HepG2 (cell line): ENCODE measurements around the gene QSOX1. TPM values are rescaled to one million over a fixed set of nuclear protein-coding genes. Genes with fewer than 3 reads are reported as not detected.

Experiments used
- FOXJ3 ChIP-seq: sonication (generic); formaldehyde crosslinking; IDR thresholded peaks from 2 replicates; pipeline ENCODE4 v1.4.0; 2020; ENCODE audit warnings: missing genetic modification reagents, mild to moderate bottlenecking, borderline replicate concordance
- GPN1 ChIP-seq: sonication (generic); formaldehyde crosslinking; IDR thresholded peaks from 2 replicates; pipeline ENCODE4 v1.5.1; 2020; ENCODE audit warnings: missing genetic modification reagents, borderline replicate concordance
- HIVEP1 ChIP-seq: sonication (generic); formaldehyde crosslinking; IDR thresholded peaks from 2 replicates; pipeline ENCODE4 v1.4.0; 2020; ENCODE audit warnings: mild to moderate bottlenecking, missing genetic modification reagents
- HMG20A ChIP-seq: IDR thresholded peaks from 2 replicates; pipeline ENCODE4 v1.6.1; 2016; ENCODE audit warnings: borderline replicate concordance
- KLF11 ChIP-seq: IDR thresholded peaks from 2 replicates; pipeline ENCODE4 v1.6.1; 2016; ENCODE audit warnings: missing compliant biosample characterization
- NRL ChIP-seq: sonication (generic); formaldehyde crosslinking; IDR thresholded peaks from 2 replicates; pipeline ENCODE4 v1.5.0; 2020; ENCODE audit warnings: missing genetic modification reagents, mild to moderate bottlenecking, moderate library complexity, borderline replicate concordance
- TCF7L2 ChIP-seq: IDR thresholded peaks from 2 replicates; pipeline ENCODE4 v1.6.1; 2011; ENCODE audit warnings: mild to moderate bottlenecking, low read depth, low read length, moderate library complexity
- TGIF2 ChIP-seq: IDR thresholded peaks from 2 replicates; pipeline ENCODE4 v1.6.1; 2016; ENCODE audit warnings: control low read depth, missing compliant biosample characterization
- WIZ ChIP-seq: sonication (generic); formaldehyde crosslinking; IDR thresholded peaks from 2 replicates; pipeline ENCODE4 v1.5.1; 2020; ENCODE audit warnings: mild to moderate bottlenecking, missing genetic modification reagents
- ZEB1 ChIP-seq: IDR thresholded peaks from 2 replicates; pipeline ENCODE4 v1.6.1; 2012; ENCODE audit warnings: mild to moderate bottlenecking, low read depth, inconsistent platforms; ENCODE audit not compliant: insufficient replicate concordance
- ZFP62 ChIP-seq: sonication (generic); formaldehyde crosslinking; IDR thresholded peaks from 2 replicates; pipeline ENCODE4 v1.4.0; 2020; ENCODE audit warnings: missing genetic modification reagents
- ZMYM2 ChIP-seq: sonication (generic); formaldehyde crosslinking; IDR thresholded peaks from 2 replicates; pipeline ENCODE4 v1.8.0; 2022; ENCODE audit warnings: mild to moderate bottlenecking, missing genetic modification reagents
- ZNF619 ChIP-seq: sonication (generic); formaldehyde crosslinking; IDR thresholded peaks from 2 replicates; pipeline ENCODE4 v1.4.0; 2020; ENCODE audit warnings: mild to moderate bottlenecking, missing genetic modification reagents
- ZSCAN29 ChIP-seq: sonication (generic); formaldehyde crosslinking; conservative IDR thresholded peaks from 2 replicates; pipeline ENCODE4 v1.4.0; 2020; ENCODE audit warnings: mild to moderate bottlenecking, missing genetic modification reagents
- polyA plus RNA-seq, 8 experiments: library from polyadenylated mRNA; depleted of rRNA in 3 of 8; stranded (reverse) in 7 of 8; unstranded in 1 of 8; fragments of >200 nt; fragmentation: Illumina TruSeq in 4 of 8; extraction: Trizol in 4 of 8; gene quantifications; 2 replicates each; pipeline versions ENCODE4 v1.2.1 to v1.2.3, GENCODE V29; 2011 to 2016; ENCODE audit warnings: low read depth in 4 of 8, missing spikeins in 1 of 8, mixed read lengths in 1 of 8; ENCODE audit not compliant: insufficient read depth in 1 of 8
- total RNA-seq, 5 experiments: library from RNA; depleted of rRNA; stranded (reverse); fragments of >200 nt; fragmentation: Illumina TruSeq; extraction: Trizol; gene quantifications; 2 replicates each; pipeline ENCODE4 v1.2.3, GENCODE V29; 2016; ENCODE audit warnings: low read depth in 1 of 5
- TF ChIP-seq, protein P1 (sequence below): IDR thresholded peaks from 2 replicates; pipeline ENCODE4 v1.4.0; 2020; ENCODE audit warnings: mild to moderate bottlenecking, missing genetic modification reagents
- TF ChIP-seq, protein P2 (sequence below): sonication (generic); formaldehyde crosslinking; conservative IDR thresholded peaks from 2 replicates; pipeline ENCODE4 v1.8.0; 2022; ENCODE audit warnings: mild to moderate bottlenecking, moderate library complexity, missing genetic modification reagents
- TF ChIP-seq, protein P3 (sequence below), 2 experiments: sonication (generic) in 1 of 2; formaldehyde crosslinking in 1 of 2; IDR thresholded peaks; 2 replicates each; pipeline versions ENCODE4 v1.5.1 to v1.6.1; 2011 to 2020; ENCODE audit warnings: borderline replicate concordance in 1 of 2, low read depth in 1 of 2, low read length in 1 of 2, mild to moderate bottlenecking in 1 of 2, missing genetic modification reagents in 1 of 2, moderate library complexity in 1 of 2

Gene QSOX1
- total and polyA plus RNA-seq, 2 of the 13 experiments (the other 11 are each of a cell fraction or from before 2014, with no cell fraction given): 6.8 to 40.2 TPM

DNA sequence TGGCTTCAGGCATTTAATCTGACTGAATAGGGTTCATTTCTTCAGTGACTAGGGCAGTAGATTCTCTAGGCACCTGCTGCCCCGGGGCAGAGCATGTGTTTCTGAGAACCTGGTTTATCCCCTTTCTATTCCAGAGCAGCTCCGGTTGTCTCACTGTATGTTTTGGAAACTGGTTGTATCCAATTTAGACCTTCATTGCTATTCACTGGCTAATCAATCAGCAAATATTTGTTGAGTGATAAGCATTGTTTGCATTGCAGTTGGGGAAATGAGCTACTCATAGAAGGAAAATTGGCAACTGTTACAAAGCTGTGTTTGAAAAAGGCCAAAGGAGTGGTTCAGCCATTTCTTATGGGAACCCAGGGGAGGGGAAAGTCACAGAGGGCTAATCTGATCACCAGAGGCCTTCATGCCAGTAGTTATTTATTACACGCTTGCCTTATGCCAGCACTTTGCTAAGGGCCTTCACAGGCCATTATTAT, 2.9 kb downstream of the QSOX1 start (continued):
- TF ChIP-seq, protein P1, sequence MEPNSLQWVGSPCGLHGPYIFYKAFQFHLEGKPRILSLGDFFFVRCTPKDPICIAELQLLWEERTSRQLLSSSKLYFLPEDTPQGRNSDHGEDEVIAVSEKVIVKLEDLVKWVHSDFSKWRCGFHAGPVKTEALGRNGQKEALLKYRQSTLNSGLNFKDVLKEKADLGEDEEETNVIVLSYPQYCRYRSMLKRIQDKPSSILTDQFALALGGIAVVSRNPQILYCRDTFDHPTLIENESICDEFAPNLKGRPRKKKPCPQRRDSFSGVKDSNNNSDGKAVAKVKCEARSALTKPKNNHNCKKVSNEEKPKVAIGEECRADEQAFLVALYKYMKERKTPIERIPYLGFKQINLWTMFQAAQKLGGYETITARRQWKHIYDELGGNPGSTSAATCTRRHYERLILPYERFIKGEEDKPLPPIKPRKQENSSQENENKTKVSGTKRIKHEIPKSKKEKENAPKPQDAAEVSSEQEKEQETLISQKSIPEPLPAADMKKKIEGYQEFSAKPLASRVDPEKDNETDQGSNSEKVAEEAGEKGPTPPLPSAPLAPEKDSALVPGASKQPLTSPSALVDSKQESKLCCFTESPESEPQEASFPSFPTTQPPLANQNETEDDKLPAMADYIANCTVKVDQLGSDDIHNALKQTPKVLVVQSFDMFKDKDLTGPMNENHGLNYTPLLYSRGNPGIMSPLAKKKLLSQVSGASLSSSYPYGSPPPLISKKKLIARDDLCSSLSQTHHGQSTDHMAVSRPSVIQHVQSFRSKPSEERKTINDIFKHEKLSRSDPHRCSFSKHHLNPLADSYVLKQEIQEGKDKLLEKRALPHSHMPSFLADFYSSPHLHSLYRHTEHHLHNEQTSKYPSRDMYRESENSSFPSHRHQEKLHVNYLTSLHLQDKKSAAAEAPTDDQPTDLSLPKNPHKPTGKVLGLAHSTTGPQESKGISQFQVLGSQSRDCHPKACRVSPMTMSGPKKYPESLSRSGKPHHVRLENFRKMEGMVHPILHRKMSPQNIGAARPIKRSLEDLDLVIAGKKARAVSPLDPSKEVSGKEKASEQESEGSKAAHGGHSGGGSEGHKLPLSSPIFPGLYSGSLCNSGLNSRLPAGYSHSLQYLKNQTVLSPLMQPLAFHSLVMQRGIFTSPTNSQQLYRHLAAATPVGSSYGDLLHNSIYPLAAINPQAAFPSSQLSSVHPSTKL: peak; percentile 94
- TF ChIP-seq GPN1 (CRISPR knock-in tag) (no peak), KLF11 (CRISPR knock-in tag) (no peak), FOXJ3 (CRISPR knock-in tag) (peak; percentile 76; the same call in 1 of the 2 replicates), ZFP62 (no peak), ZNF619 (CRISPR knock-in tag) (no peak), ZEB1 (no peak), HMG20A (CRISPR knock-in tag) (peak; percentile 93), HIVEP1 (CRISPR knock-in tag) (no peak), NRL (no peak), ZSCAN29 (CRISPR knock-in tag) (no peak), ZMYM2 (CRISPR knock-in tag) (no peak), TCF7L2 (no peak), TGIF2 (CRISPR knock-in tag) (no peak), WIZ (CRISPR knock-in tag) (no peak)
- TF ChIP-seq, protein P2, sequence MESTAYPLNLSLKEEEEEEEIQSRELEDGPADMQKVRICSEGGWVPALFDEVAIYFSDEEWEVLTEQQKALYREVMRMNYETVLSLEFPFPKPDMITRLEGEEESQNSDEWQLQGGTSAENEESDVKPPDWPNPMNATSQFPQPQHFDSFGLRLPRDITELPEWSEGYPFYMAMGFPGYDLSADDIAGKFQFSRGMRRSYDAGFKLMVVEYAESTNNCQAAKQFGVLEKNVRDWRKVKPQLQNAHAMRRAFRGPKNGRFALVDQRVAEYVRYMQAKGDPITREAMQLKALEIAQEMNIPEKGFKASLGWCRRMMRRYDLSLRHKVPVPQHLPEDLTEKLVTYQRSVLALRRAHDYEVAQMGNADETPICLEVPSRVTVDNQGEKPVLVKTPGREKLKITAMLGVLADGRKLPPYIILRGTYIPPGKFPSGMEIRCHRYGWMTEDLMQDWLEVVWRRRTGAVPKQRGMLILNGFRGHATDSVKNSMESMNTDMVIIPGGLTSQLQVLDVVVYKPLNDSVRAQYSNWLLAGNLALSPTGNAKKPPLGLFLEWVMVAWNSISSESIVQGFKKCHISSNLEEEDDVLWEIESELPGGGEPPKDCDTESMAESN (CRISPR knock-in tag): no peak
- TF ChIP-seq, protein P3, sequence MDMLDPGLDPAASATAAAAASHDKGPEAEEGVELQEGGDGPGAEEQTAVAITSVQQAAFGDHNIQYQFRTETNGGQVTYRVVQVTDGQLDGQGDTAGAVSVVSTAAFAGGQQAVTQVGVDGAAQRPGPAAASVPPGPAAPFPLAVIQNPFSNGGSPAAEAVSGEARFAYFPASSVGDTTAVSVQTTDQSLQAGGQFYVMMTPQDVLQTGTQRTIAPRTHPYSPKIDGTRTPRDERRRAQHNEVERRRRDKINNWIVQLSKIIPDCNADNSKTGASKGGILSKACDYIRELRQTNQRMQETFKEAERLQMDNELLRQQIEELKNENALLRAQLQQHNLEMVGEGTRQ (IDR thresholded peaks at IDR 0.05; ENCODE audit: low read depth, low read length): no peak
- TF ChIP-seq, protein P3 (CRISPR knock-in tag; IDR thresholded peaks at IDR 0.05; ENCODE audit: borderline replicate concordance): no peak
